ENCODE results near the gene MRPL33. TPM values are rescaled to one million over a fixed set of nuclear protein-coding genes. Genes with fewer than 3 reads are reported as not detected.

MRPL33 gene
- total and polyA plus RNA-seq, 7 donors, result 200 to 716 (median 269) TPM

GRCh38 chr2:27824401-27824800 is 52.9 kb downstream of the MRPL33 start:
- no peak overlapping the region for H3K4me3 ChIP-seq
- H3K36me3 ChIP-seq (ENCODE audit: insufficient read depth in 1 of 2, low read depth in 1 of 2), result no peaks in the 10 kb centered on the region
- no peak for TF ChIP-seq CTCF (IDR thresholded peaks at IDR 0.05)
- no peaks in the 10 kb centered on the region for H3K9me3 ChIP-seq
- intact Hi-C loops (cut with DNase I), result loop anchor here in 1 of 2 donors (5.0 kb wide), 1 partner anchor 52 kb away; the partner anchor contains the start of gene MRPL33
- WGBS, 3 donors, result 96 to 100% (median 100%) methylated on average over 1 of the region's 1 CpG
- DNase-seq (no peak), ATAC-seq (no peak)
- H3K4me1 ChIP-seq, result peaks cover 14% of the 10 kb centered on the region
- H3K27ac ChIP-seq, result no peak overlapping the region
- H3K27me3 ChIP-seq (ENCODE audit: insufficient read depth in 3 of 3, low read length in 2 of 3), result no peaks in the 10 kb centered on the region

GRCh38 chr2:27828305-27828704 is 56.8 kb downstream of the MRPL33 start:
- 68 to 73% (median 68%) methylated on average over 1 of the region's 1 CpG for WGBS, 3 donors
- no peak for TF ChIP-seq CTCF (IDR thresholded peaks at IDR 0.05)
- ATAC-seq, result no peak
- no peaks in the 10 kb centered on the region for H3K36me3 ChIP-seq (ENCODE audit: insufficient read depth in 1 of 2, low read depth in 1 of 2)
- no peak overlapping the region for H3K4me3 ChIP-seq
- H3K4me1 ChIP-seq, result no peaks in the 10 kb centered on the region
- H3K9me3 ChIP-seq, result no peaks in the 10 kb centered on the region
- intact Hi-C loops (cut with DNase I), result no loop called here
- no peak overlapping the region for H3K27ac ChIP-seq
- DNase-seq, result no peak
- no peaks in the 10 kb centered on the region for H3K27me3 ChIP-seq (ENCODE audit: insufficient read depth in 3 of 3, low read length in 2 of 3)

Other genes with a start within 250 kb of the MRPL33 start
- gene ZNF512, start 188.7 kb upstream of the MRPL33 start, total RNA-seq, result 10 to 100 TPM in 3 of 4 donors, 1 to 10 TPM in 1; 6.0 to 17.0 (median 12.8) TPM
- 1 to 10 TPM; 5.1 to 9.4 (median 9.3) TPM for gene ZNF512, start 188.7 kb upstream of the MRPL33 start, polyA plus RNA-seq
- 1 to 10 TPM in 3 of 4 donors, under 1 TPM in 1; 0.98 to 4.8 (median 2.6) TPM for gene CCDC121, start 142.7 kb upstream of the MRPL33 start, total RNA-seq
- 10 to 100 TPM in 1 of 3 donors, 1 to 10 TPM in 2; 1.3 to 10.3 (median 1.6) TPM for gene CCDC121, start 142.7 kb upstream of the MRPL33 start, polyA plus RNA-seq
- 10 to 100 TPM; 24.2 to 28.5 (median 26.2) TPM for gene GPN1, start 142.7 kb upstream of the MRPL33 start, total RNA-seq
- gene GPN1, start 142.7 kb upstream of the MRPL33 start, polyA plus RNA-seq, result 10 to 100 TPM; 24.8 to 57.1 (median 42.8) TPM
- 10 to 100 TPM; 17.1 to 25.0 (median 22.1) TPM for gene SUPT7L, start 108.1 kb upstream of the MRPL33 start, total RNA-seq
- 10 to 100 TPM; 17.1 to 33.8 (median 21.1) TPM for gene SUPT7L, start 108.1 kb upstream of the MRPL33 start, polyA plus RNA-seq
- gene SLC4A1AP, start 107.8 kb upstream of the MRPL33 start, total RNA-seq, result 10 to 100 TPM; 21.1 to 28.4 (median 26.0) TPM
- gene SLC4A1AP, start 107.8 kb upstream of the MRPL33 start, polyA plus RNA-seq, result 10 to 100 TPM; 20.5 to 44.8 (median 28.3) TPM
- gene RBKS, start 118.7 kb downstream of the MRPL33 start, total RNA-seq, result 1 to 10 TPM; 3.5 to 4.4 (median 3.8) TPM
- 1 to 10 TPM; 4.1 to 7.3 (median 4.6) TPM for gene RBKS, start 118.7 kb downstream of the MRPL33 start, polyA plus RNA-seq
- gene BABAM2, start 119.0 kb downstream of the MRPL33 start, total RNA-seq, result 10 to 100 TPM; 48.2 to 74.5 (median 57.2) TPM
- gene BABAM2, start 119.0 kb downstream of the MRPL33 start, polyA plus RNA-seq, result 10 to 100 TPM; 34.2 to 72.4 (median 40.6) TPM